Thyroid gland (tissue), 4 donors: Measurements from ENCODE around the gene BRD8. TPM values are rescaled to one million over a fixed set of nuclear protein-coding genes. Genes with fewer than 3 reads are reported as not detected.
"Not testable (repeated sequence)": the region's sequence is repeated elsewhere in the genome, so short reads cannot be mapped to it uniquely, and the experiment has no call there.

Experiments used
- DNase-seq, 2 donors: peaks; one replicate each; pipeline ENCODE4 v3.0.0-alpha.2; 2019
- H3K27ac ChIP-seq, 3 donors: fragments of 200-600 bp; sonication (generic); 1 replicate in 2 of 3; 2 replicates in 1 of 3; pipeline ENCODE4 v1.5.1; 2016 to 2019; ENCODE audit warnings: mild to moderate bottlenecking in 1 of 3, moderate library complexity in 1 of 3
- H3K27me3 ChIP-seq: fragments of 200-600 bp; sonication (generic); one replicate; pipeline ENCODE4 v1.5.1; 2019
- H3K36me3 ChIP-seq, 2 donors: fragments of 200-600 bp; sonication (generic); one replicate each; pipeline ENCODE4 v1.5.1; 2016 to 2019
- H3K4me1 ChIP-seq, 2 donors: fragments of 200-600 bp; sonication (generic); one replicate each; pipeline ENCODE4 v1.5.1; 2017 to 2019
- H3K4me3 ChIP-seq, 3 donors: fragments of 200-600 bp; sonication (generic); replicated peaks in 1 of 3; 1 replicate in 2 of 3; 2 replicates in 1 of 3; pipeline ENCODE4 v1.5.1; 2016; ENCODE audit warnings: mild to moderate bottlenecking in 1 of 3
- H3K9me3 ChIP-seq: fragments of 200-600 bp; sonication (generic); one replicate; pipeline ENCODE4 v1.5.1; 2017
- CTCF ChIP-seq, 6 experiments: fragments of 200-600 bp in 3 of 6; fragments of 450-650 bp in 3 of 6; sonication (generic) in 3 of 6; IDR thresholded peaks; one replicate each; pipeline ENCODE4 v1.5.1; 2016 to 2019; ENCODE audit warnings: antibody characterized with exemption in 6 of 6, mild to moderate bottlenecking in 2 of 6, inconsistent platforms in 1 of 6, moderate library complexity in 1 of 6
- POLR2A ChIP-seq, 2 donors: fragments of 450-650 bp; IDR thresholded peaks; one replicate each; pipeline ENCODE4 v1.6.1; 2017; ENCODE audit warnings: antibody characterized with exemption in 2 of 2, mild to moderate bottlenecking in 2 of 2, moderate library complexity in 1 of 2
- WGBS, 2 donors: methylation state at CpG; one replicate each; pipeline ENCODE4 v1.1.5; 2017; 5-methylcytosine and 5-hydroxymethylcytosine counted together
- intact Hi-C: fragments of 100-400 bp; cut with DNase I; formaldehyde crosslinking; loops from one replicate; pipeline ENCODE4 v1.15.1; 2023
- total RNA-seq, 4 donors: library from RNA; depleted of rRNA; stranded (reverse); fragments of >200 nt; gene quantifications; one replicate each; pipeline ENCODE4 v1.2.3, GENCODE V29; 2016

Gene BRD8
- total RNA-seq, 4 donors from 2014 or later = 56.9 to 96.1 (median 65.3) TPM

- TF ChIP-seq CTCF (IDR thresholded peaks at IDR 0.05) = no peak
- no peak for TF ChIP-seq POLR2A (IDR thresholded peaks at IDR 0.05)
- Histone ChIP-seq H3K4me1 (no peaks in the 10 kb centered on the region), H3K4me3 (no peak overlapping the region), H3K27me3 (no peaks in the 10 kb centered on the region), H3K36me3 (peaks cover 94 to 100% of the 10 kb centered on the region in 2 donors), H3K9me3 (no peaks in the 10 kb centered on the region), H3K27ac (no peak overlapping the region)
- intact Hi-C loops = no loop called here
- no peak for DNase-seq
Measured at GRCh38 chr5:138163721-138164120, 14.7 kb downstream of the BRD8 start.

- intact Hi-C loops = no loop called here
- WGBS, 2 donors = 93 to 95% methylated on average over 4 of the region's 4 CpGs
- Histone ChIP-seq H3K27me3 (no peaks in the 10 kb centered on the region), H3K4me3 (no peak overlapping the region), H3K9me3 (no peaks in the 10 kb centered on the region), H3K27ac (no peak overlapping the region), H3K4me1 (no peaks in the 10 kb centered on the region), H3K36me3 (peaks cover 83 to 96% of the 10 kb centered on the region in 2 donors)
- no peak for DNase-seq
- no peak for TF ChIP-seq POLR2A (IDR thresholded peaks at IDR 0.05)
- TF ChIP-seq CTCF (IDR thresholded peaks at IDR 0.05) = no peak
Measured at GRCh38 chr5:138160706-138161105, 17.7 kb downstream of the BRD8 start.

GRCh38 chr5:138159666-138160065, 18.8 kb downstream of the BRD8 start:
- DNase-seq = no peak
- Histone ChIP-seq H3K9me3 (no peaks in the 10 kb centered on the region), H3K36me3 (peaks cover 72 to 85% of the 10 kb centered on the region in 2 donors), H3K27me3 (no peaks in the 10 kb centered on the region), H3K27ac (no peak overlapping the region), H3K4me3 (no peak overlapping the region), H3K4me1 (no peaks in the 10 kb centered on the region)
- WGBS, 2 donors = 95 to 96% methylated on average over 5 of the region's 5 CpGs
- intact Hi-C loops = no loop called here
- TF ChIP-seq CTCF (IDR thresholded peaks at IDR 0.05) (no peak), POLR2A (IDR thresholded peaks at IDR 0.05) (no peak)

GRCh38 chr5:138157626-138158025, 20.8 kb downstream of the BRD8 start:
- intact Hi-C loops = no loop called here
- H3K4me3 ChIP-seq = no peak overlapping the region
- H3K27ac ChIP-seq = no peak overlapping the region
- WGBS, 2 donors = 88 to 96% methylated on average over 1 of the region's 1 CpG
- H3K4me1 ChIP-seq = no peaks in the 10 kb centered on the region
- no peaks in the 10 kb centered on the region for H3K9me3 ChIP-seq
- peaks cover 52 to 65% of the 10 kb centered on the region in 2 donors for H3K36me3 ChIP-seq
- no peak for DNase-seq
- no peaks in the 10 kb centered on the region for H3K27me3 ChIP-seq
- no peak for TF ChIP-seq CTCF (IDR thresholded peaks at IDR 0.05)
- TF ChIP-seq POLR2A (IDR thresholded peaks at IDR 0.05) = no peak

- H3K4me3 ChIP-seq, H3K9me3 ChIP-seq, intact Hi-C loops, H3K27me3 ChIP-seq, DNase-seq, H3K27ac ChIP-seq, H3K4me1 ChIP-seq: not testable (repeated sequence)
- 94 to 99% methylated on average over 9 of the region's 9 CpGs for WGBS, 2 donors
- H3K36me3 ChIP-seq = peaks cover 36 to 49% of the 10 kb centered on the region in 2 donors
Measured at GRCh38 chr5:138155977-138156376, 22.5 kb downstream of the BRD8 start.

GRCh38 chr5:138149530-138149929, 28.9 kb downstream of the BRD8 start:
- TF ChIP-seq CTCF (IDR thresholded peaks at IDR 0.05) = no peak
- TF ChIP-seq POLR2A (IDR thresholded peaks at IDR 0.05) = no peak
- no peak overlapping the region for H3K4me3 ChIP-seq
- H3K27me3 ChIP-seq = no peaks in the 10 kb centered on the region
- 55 to 57% methylated on average over 3 of the region's 3 CpGs for WGBS, 2 donors
- H3K27ac ChIP-seq = no peak overlapping the region
- no peak for DNase-seq
- no peaks in the 10 kb centered on the region for H3K9me3 ChIP-seq
- intact Hi-C loops = no loop called here
- H3K36me3 ChIP-seq = no peaks in the 10 kb centered on the region
- no peaks in the 10 kb centered on the region for H3K4me1 ChIP-seq
